ENCODE data around the gene GSN. TPM values are rescaled to one million over a fixed set of nuclear protein-coding genes. Genes with fewer than 3 reads are reported as not detected.

The GSN gene
- total and polyA plus RNA-seq, 4 donors = 18.8 to 402 (median 51.6) TPM

DNA sequence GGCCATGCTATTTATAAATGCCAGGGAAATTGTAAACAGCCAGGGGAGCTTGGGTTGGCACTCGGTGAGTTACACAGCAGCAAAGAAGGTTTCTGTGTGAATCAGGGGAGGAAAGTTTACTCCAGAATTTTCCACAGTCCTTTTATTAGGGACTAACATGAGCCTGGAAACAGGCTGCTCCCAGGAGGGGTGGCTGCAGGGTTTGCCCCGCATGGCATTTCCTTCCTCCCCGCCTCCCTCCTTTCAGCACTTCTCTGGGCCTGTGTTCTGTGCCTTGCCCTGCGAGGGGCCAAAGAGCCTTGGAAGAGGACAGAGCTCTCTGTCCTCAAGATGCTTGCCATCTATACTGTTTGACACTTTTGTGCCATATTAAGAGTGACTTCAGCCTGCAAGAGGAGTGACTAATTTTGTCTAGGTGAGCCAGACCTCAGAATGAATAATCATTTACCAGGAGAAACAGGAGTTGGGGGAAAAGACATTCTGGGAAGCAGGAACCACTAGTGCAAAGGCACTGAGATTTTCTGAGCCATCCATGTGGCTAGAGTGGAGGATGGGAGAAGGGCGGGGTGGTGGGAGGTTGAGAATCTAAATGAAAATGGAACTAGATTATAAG lies 1.8 kb downstream of the GSN start:
- no peaks in the 10 kb centered on the region for H3K27me3 ChIP-seq (ENCODE audit: control insufficient read depth in 4 of 4, insufficient read depth in 4 of 4, low read length in 3 of 4)
- no peak overlapping the region for H3K9ac ChIP-seq (ENCODE audit: low read depth in 1 of 2, low read length in 2 of 2)
- H3K27ac ChIP-seq (ENCODE audit: low read depth in 1 of 2, low read length in 2 of 2) = no peak overlapping the region
- WGBS = 78% methylated on average over 5 of the region's 5 CpGs
- no peaks in the 10 kb centered on the region for H3K9me3 ChIP-seq (ENCODE audit: control insufficient read depth in 4 of 4, low read length in 3 of 4)
- H3K4me1 ChIP-seq (ENCODE audit: control insufficient read depth in 4 of 4, insufficient read depth in 4 of 4, low read length in 3 of 4) = peaks cover 0 to 12% (median 9%) of the 10 kb centered on the region in 4 donors
- TF ChIP-seq FOXA1 (IDR thresholded peaks at IDR 0.05) = no peak
- no peak for TF ChIP-seq GABPA (IDR thresholded peaks at IDR 0.05 in 1 of 2, conservative IDR thresholded peaks at IDR 0.05 in 1 of 2)
- no peak for TF ChIP-seq SP1 (IDR thresholded peaks at IDR 0.05)
- TF ChIP-seq TAF1 (conservative IDR thresholded peaks at IDR 0.05) = no peak
- no peak for TF ChIP-seq JUND (IDR thresholded peaks at IDR 0.05)
- TF ChIP-seq, protein P1, sequence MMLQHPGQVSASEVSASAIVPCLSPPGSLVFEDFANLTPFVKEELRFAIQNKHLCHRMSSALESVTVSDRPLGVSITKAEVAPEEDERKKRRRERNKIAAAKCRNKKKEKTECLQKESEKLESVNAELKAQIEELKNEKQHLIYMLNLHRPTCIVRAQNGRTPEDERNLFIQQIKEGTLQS (IDR thresholded peaks at IDR 0.05) = no peak
- no peak for TF ChIP-seq NR2F2 (IDR thresholded peaks at IDR 0.05)
- TF ChIP-seq, protein P2, sequence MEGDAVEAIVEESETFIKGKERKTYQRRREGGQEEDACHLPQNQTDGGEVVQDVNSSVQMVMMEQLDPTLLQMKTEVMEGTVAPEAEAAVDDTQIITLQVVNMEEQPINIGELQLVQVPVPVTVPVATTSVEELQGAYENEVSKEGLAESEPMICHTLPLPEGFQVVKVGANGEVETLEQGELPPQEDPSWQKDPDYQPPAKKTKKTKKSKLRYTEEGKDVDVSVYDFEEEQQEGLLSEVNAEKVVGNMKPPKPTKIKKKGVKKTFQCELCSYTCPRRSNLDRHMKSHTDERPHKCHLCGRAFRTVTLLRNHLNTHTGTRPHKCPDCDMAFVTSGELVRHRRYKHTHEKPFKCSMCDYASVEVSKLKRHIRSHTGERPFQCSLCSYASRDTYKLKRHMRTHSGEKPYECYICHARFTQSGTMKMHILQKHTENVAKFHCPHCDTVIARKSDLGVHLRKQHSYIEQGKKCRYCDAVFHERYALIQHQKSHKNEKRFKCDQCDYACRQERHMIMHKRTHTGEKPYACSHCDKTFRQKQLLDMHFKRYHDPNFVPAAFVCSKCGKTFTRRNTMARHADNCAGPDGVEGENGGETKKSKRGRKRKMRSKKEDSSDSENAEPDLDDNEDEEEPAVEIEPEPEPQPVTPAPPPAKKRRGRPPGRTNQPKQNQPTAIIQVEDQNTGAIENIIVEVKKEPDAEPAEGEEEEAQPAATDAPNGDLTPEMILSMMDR (IDR thresholded peaks at IDR 0.05; ENCODE audit: low read depth, low read length, missing input control) = no peak
- TF ChIP-seq HNF4G (IDR thresholded peaks at IDR 0.05) = no peak
- TF ChIP-seq FOXA2 (IDR thresholded peaks at IDR 0.05) = no peak
- TF ChIP-seq EGR1 (IDR thresholded peaks at IDR 0.05; ENCODE audit: low read depth in 2 of 2) = no peak
- no peak for TF ChIP-seq HNF4A (conservative IDR thresholded peaks at IDR 0.05)
- TF ChIP-seq RXRA (IDR thresholded peaks at IDR 0.05) = no peak
- TF ChIP-seq RAD21 (IDR thresholded peaks at IDR 0.05) = no peak
- TF ChIP-seq, protein P3, sequence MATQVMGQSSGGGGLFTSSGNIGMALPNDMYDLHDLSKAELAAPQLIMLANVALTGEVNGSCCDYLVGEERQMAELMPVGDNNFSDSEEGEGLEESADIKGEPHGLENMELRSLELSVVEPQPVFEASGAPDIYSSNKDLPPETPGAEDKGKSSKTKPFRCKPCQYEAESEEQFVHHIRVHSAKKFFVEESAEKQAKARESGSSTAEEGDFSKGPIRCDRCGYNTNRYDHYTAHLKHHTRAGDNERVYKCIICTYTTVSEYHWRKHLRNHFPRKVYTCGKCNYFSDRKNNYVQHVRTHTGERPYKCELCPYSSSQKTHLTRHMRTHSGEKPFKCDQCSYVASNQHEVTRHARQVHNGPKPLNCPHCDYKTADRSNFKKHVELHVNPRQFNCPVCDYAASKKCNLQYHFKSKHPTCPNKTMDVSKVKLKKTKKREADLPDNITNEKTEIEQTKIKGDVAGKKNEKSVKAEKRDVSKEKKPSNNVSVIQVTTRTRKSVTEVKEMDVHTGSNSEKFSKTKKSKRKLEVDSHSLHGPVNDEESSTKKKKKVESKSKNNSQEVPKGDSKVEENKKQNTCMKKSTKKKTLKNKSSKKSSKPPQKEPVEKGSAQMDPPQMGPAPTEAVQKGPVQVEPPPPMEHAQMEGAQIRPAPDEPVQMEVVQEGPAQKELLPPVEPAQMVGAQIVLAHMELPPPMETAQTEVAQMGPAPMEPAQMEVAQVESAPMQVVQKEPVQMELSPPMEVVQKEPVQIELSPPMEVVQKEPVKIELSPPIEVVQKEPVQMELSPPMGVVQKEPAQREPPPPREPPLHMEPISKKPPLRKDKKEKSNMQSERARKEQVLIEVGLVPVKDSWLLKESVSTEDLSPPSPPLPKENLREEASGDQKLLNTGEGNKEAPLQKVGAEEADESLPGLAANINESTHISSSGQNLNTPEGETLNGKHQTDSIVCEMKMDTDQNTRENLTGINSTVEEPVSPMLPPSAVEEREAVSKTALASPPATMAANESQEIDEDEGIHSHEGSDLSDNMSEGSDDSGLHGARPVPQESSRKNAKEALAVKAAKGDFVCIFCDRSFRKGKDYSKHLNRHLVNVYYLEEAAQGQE (IDR thresholded peaks at IDR 0.05) = no peak
- TF ChIP-seq, protein P4, sequence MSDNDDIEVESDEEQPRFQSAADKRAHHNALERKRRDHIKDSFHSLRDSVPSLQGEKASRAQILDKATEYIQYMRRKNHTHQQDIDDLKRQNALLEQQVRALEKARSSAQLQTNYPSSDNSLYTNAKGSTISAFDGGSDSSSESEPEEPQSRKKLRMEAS (IDR thresholded peaks at IDR 0.05) = no peak
- TF ChIP-seq, protein P5, sequence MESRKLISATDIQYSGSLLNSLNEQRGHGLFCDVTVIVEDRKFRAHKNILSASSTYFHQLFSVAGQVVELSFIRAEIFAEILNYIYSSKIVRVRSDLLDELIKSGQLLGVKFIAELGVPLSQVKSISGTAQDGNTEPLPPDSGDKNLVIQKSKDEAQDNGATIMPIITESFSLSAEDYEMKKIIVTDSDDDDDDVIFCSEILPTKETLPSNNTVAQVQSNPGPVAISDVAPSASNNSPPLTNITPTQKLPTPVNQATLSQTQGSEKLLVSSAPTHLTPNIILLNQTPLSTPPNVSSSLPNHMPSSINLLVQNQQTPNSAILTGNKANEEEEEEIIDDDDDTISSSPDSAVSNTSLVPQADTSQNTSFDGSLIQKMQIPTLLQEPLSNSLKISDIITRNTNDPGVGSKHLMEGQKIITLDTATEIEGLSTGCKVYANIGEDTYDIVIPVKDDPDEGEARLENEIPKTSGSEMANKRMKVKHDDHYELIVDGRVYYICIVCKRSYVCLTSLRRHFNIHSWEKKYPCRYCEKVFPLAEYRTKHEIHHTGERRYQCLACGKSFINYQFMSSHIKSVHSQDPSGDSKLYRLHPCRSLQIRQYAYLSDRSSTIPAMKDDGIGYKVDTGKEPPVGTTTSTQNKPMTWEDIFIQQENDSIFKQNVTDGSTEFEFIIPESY (IDR thresholded peaks at IDR 0.05) = no peak
- DNase-seq (ENCODE audit: low spot score) = no peak
- H3K4me3 ChIP-seq (ENCODE audit: low read depth in 1 of 3, low read length in 3 of 3) = peak overlapping the region in 1 of 3 donors; percentile 68
- no peaks in the 10 kb centered on the region for H3K36me3 ChIP-seq (ENCODE audit: control insufficient read depth in 4 of 4, insufficient read depth in 3 of 4, low read depth in 1 of 4, low read length in 3 of 4)
